Putamen (tissue), 1 donor: ENCODE data around the gene U2AF1L4.

ENCODE experiments used
- DNase-seq: peaks from one replicate; pipeline ENCODE4 v3.0.0-alpha.2; 2016; ENCODE audit warnings: low spot score

The U2AF1L4 gene, protein sequence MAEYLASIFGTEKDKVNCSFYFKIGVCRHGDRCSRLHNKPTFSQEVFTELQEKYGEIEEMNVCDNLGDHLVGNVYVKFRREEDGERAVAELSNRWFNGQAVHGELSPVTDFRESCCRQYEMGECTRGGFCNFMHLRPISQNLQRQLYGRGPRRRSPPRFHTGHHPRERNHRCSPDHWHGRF

DNA sequence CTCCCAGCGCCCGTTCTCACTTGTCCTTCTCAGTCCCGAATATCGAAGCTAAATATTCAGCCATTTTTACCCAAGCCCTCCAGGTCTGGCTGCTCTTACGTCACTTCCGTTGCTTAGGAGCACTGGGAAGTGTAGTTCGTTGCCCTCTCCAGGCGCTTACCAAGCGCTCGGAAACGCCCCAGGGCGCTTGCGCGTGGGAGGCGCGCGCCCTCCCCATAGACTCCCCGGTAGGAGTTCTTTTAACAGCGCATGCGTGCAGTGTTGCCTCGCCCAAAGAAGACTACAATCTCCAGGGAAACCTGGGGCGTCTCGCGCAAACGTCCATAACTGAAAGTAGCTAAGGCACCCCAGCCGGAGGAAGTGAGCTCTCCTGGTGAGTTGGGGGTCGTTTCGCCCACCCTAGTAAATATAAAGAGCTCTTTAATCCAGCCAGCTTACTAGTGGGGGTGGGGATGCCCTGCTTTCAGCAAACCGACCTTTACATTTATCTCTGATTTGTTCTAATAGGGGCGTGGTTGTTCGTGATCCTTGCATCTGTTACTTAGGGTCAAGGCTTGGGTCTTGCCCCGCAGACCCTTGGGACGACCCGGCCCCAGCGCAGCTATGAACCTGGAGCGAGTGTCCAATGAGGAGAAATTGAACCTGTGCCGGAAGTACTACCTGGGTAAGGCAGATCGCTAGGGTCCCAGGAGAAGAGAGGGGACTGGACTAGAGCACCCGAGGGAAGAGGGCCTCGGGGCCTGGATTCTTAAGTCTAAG, at the start of gene U2AF1L4, which contains the start of gene PSENEN:
Gene U2AF1L4, minus strand, starts transcription at position 91 of the 759 bp plus-strand sequence. Its CDS starts 27 bp downstream, at position 64.
Gene PSENEN, plus strand, starts transcription at position 324 of the 759 bp plus-strand sequence. Its CDS starts 280 bp downstream, at position 604.
- DNase-seq: peak; percentile 100

DNA sequence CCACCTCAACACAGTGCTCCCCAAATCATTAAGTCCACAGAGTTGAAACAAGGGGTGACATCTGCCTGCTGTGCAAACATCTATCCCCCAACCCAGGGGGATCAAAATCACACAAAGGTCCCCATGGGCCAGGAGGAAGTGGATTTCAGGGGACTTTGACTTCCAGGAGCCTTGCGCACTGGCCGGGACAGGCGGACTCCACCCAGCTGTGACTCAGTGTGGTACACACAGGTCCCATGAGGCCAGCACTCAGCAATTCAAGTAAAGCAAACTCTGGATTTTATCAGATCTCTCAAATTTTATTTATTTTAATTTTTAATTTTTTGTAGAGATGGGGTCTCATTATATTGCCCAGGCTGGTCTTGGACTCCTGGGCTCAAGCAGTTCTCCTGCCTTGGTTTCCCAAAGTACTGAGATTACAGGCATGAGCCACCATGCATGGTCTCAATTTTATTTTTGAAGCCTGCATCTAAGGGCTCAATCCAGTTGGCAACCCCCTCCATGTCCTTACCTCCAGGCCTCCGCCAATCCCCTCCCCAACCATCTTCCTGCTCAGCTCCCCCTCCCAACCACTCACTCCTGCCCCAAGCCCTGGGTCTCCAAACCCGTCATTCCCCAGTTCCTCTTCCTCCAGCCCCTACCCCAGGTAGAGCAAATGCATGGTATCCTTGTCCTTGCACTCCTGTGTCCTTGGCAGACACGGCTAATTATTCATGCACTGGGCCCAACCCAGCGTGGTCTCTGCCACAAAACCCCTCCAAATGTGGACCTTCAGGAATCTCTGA, 48.4 kb upstream of the U2AF1L4 start:
- no peak for DNase-seq

DNA sequence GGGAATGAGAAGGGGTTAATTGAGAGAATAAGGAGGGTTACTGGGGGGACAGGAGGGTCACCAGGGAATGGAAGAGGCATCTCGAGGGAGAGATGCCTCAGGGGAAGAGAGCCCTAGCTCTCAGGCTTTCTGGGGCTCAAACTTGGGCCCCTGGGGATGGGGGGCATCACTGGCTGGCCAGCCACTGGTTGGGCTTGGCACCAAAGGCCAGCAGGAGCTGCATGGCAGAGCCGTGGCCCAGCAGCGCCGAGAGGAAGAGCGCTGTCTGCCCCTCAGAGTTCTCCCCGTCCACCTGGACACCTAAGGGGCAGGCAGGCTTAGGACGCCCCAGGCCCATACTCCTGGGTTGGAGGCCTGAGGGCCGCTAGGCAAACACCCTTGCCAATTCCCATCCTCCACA, 47.7 kb upstream of the U2AF1L4 start:
- no peak for DNase-seq

DNA sequence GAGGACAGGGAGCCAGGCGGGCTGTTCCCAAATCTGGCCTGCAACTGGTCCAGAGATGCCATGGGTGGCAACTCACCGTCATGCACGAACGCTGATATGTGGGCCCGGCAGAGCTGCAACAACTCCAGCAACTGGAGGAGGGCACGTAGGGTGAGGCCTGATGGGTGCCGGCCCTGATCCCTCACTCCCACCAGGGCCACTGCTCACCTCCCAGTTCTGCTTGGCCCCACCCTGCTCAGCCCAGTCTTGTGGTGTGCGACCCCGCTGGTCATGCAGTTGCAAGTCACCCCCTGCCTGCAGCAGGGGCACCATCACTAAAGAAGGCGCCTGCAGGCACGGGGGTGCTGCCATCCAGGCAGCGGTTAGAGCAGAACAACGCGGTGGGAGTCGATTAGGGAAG, 47.1 kb upstream of the U2AF1L4 start:
- no peak for DNase-seq

DNA sequence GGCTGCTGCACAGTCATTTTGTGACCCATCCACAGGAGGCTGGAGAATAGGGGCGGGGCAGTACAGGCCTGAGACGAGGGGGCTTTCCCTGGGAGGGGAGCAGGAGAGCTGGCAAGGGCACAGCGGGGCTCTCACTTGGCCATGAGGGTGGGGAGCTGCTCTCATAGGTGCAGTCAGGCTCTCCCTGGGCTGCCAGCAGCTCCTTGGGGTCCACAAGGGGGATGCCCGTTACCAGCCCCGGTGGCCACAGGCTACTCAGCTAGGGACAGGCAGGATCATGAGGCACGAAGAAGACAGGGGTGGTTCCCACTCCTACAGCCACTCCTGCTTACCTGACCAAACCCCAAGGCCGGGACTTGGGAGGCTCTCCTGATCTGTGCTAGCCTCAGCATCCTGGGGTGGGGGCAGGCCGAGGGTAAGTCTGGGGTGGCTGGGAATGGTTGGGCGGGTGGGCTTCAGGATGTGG, 46.6 kb upstream of the U2AF1L4 start:
- DNase-seq: no peak

DNA sequence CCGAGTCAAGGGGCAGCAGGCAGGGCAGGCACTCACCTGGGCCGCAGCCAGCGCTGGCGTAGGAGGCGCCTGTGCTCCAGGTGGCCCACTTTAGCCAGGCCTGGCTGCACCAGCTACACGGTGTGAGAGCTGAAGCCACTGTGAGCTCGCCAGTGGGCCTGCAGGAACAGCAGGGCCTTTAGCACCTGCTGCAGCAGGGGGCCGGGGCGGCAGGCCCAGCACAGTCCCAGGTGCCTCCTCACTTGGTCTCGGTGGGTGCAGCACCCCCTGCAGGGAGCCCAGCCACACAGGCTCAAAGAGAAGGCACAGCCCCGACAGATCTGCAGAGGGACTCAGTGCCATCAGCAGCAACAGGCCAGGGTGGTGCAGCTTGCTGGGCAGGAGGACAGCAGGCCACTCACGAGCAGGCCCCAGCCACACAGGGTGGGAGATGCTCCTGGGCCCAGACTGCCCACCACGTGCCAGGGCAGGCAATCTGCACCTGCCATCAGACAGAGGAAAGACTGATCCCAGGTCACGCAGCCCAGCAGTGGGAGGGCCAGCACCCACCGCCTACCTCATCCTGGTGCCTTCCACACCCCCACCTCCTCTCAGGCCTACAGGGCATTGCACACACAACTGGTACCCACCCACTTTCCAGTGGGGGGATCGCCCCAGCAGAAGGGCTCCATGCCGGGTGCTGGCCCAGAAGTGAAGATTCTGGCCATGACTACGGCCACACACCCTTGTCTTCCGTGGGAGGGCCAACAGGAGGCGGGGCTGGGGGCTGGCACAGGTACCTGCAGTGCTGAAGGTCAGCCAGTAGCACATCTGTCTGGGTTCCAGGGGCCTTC, 46.0 kb upstream of the U2AF1L4 start:
- DNase-seq: no peak

DNA sequence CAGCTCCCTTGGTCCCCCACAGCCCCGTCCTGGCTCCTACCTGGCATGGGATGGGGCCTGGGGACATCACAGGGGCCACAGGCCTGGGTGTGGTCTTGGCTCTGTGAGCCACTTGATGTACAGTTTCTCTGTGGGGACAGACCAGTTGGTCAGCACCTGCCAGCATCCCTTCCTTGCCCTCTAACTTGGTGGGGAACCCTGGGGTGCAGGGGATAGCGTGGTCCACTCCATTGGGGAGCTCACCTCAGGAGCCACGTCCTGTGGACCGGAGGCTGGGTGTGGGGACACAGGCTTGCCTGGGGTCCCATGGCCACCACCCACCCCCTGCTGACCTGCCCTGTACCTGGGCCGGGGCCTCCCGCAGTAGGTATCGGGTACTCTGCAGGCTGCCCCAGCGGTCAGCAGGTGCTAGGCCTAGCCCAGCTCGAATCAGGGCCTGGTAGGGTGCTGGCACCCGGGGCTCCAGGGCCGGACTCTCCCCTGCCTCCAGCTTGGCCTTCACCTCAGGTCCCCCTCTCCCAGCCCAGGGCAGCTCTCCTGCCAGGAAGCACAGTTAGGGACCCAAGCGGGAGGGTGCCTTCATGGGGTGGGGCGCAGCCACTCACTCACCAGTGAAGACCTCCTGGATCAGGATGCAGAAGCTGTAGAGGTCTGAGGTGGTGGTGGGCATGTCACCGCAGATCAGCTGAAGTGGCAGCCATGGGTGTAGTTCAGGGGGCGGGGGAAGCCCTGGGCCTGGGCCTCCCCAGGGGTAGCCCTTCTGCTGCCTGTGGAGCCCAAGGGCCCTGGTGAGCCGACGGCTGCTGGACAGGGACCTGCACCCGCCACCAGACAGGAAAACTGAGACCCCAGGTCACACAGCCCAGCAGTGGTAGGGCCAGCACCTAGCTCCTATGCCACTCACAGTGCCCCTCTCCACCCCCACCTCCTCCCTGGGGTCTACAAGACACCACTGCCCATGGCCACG, 45.0 kb upstream of the U2AF1L4 start:
- DNase-seq: no peak

DNA sequence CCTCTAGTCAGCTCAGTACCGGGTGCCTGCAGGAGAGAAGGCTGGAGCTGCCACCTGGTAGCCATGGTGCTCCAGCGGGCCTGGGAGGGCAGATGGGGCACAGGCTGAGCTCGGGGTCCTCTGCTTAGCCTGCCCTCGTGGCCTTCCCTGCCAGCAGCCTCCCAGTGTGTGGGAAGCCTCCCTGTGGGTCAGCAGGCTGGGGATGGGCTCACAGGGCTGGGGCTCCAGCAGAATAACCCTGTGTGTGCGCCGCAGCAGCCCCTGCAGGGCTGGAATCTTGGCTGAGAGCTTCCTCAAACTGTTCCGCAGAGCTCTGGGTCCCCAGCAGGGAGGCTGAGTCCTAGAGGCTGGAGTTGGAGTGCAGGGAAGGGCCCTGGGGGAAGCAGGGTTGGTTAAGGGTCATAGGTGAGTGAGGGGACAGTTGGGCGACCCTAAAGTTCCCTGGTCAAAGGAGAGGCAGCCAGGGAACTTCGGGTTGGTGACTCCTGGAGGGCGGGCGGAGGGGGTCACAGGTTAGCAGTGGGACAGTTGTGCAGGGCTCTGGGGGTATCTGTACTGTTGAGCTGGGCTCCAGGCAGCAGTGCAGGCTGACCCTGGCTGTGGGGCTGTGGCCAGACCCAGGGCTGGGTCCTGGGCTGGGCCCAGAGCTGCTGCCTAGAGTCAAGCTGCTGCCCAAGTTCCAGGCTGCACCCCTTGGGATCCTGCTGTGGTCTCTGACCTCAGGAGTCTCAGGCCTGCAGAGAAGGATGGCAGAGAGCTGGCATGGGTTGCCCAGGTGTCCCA, 44.2 kb upstream of the U2AF1L4 start:
- DNase-seq: no peak

DNA sequence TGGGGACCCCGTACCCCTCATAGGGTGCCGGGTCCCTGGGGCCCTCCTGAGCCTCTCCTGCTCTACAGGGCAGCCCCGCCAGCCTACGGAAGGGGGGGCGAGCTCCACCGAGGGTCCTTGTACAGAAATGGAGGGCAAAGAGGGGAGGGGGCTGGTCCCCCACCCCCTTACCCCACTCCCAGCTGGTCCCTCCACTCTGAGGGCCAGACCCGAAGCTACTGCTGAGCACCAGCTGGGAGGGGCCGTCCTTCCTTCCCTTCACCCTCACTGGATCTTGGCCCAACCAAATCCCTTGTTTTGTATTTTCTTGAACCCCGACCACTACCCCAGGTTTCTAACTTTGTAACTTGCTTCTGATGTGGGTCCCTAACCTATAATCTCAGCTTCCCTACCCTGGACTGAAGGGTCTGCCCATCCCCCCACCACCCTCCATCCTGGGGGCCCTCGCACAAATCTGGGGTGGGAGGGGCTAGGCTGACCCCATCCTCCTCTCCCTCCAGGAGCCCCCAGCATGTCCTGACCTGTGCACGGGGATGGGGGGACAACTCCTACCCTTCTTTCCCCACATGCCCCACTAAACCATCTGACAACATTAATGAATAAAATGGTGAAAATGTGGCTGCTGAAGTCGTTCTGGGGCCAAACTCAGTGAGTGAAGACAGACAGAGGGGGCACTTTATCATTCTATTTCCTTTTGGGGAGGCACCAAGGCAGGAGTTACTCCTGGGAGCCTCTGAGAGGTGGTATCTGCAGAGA, 43.2 kb upstream of the U2AF1L4 start:
- DNase-seq: no peak

DNA sequence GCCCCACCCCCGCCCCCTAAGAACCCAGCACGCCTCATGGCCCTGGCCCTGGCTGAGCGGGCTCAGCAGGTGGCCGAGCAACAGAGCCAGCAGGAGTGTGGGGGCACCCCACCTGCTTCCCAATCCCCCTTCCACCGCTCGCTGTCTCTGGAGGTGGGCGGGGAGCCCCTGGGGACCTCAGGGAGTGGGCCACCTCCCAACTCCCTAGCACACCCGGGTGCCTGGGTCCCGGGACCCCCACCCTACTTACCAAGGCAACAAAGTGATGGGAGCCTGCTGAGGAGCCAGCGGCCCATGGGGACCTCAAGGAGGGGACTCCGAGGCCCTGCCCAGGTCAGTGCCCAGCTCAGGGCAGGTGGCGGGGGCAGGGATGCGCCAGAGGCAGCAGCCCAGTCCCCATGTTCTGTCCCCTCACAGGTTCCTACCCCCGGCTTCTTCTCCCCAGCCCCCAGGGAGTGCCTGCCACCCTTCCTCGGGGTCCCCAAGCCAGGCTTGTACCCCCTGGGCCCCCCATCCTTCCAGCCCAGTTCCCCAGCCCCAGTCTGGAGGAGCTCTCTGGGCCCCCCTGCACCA, 42.1 kb upstream of the U2AF1L4 start:
- DNase-seq: no peak

DNA sequence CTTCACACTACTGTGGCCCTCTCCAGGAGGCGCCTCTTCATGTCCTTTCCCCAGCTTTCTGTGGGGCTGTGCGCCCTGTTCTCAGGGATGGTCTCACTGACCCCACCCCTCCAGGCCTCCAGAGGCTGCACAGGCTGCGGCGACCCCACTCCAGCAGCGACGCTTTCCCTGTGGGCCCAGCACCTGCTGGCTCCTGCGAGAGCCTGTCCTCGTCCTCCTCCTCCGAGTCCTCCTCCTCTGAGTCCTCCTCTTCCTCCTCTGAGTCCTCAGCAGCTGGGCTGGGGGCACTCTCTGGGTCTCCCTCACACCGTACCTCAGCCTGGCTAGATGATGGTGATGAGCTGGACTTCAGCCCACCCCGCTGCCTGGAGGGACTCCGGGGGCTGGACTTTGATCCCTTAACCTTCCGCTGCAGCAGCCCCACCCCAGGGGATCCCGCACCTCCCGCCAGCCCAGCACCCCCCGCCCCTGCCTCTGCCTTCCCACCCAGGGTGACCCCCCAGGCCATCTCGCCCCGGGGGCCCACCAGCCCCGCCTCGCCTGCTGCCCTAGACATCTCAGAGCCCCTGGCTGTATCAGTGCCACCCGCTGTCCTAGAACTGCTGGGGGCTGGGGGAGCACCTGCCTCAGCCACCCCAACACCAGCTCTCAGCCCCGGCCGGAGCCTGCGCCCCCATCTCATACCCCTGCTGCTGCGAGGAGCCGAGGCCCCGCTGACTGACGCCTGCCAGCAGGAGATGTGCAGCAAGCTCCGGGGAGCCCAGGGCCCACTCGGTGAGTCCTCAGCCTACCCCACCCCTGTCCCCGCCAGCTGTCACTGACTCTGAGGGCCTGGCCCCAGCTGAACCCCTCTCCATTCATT, 41.3 kb upstream of the U2AF1L4 start:
- DNase-seq: no peak

DNA sequence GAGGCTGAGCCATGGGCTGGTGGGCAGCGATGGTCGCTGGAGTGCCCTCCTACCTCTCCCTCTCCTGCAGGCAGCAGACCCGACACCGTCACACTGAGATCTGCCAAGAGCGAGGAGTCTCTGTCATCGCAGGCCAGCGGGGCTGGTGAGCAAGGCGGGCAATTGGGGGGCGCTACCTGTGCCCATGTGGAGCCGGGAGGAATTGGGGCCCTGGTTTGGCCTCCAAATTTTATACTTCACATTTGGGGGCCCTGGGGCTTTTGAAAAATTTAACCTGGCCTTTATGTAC, 40.1 kb upstream of the U2AF1L4 start:
- DNase-seq: no peak

DNA sequence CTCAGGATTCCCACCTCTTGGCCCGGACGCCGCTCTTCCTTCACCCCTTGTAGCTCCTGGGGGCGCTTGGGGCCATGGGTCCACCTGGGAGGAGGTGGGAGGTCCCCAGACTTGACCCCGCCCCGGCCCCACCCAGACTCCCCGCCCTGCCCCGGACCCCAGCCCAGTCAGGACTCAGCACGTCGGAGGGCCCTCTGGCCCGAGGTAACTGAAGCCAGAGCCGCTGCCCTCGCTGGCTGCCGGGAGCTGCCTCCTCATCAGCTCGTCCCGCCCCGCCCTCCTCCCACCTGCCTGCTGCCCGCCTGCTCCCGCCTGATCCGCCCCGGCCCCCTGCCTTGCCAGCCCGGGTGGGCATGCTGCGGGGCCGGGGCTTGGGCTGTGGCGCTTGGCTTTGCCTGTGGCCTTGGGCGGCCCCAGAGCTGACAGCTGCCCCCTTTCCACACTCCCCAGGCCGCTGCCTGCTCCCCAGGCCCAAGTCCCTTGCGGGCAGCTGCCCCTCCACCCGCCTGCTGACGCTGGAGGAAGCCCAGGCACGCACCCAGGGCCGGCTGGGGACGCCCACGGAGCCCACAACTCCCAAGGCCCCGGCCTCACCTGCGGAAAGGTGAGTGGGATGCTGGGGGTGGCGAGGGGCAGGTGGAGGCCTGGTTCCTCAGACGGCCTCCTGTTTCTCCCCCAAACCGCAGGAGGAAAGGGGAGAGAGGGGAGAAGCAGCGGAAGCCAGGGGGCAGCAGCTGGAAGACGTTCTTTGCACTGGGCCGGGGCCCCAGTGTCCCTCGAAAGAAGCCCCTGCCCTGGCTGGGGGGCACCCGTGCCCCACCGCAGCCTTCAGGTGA, 39.5 kb upstream of the U2AF1L4 start:
- no peak for DNase-seq

DNA sequence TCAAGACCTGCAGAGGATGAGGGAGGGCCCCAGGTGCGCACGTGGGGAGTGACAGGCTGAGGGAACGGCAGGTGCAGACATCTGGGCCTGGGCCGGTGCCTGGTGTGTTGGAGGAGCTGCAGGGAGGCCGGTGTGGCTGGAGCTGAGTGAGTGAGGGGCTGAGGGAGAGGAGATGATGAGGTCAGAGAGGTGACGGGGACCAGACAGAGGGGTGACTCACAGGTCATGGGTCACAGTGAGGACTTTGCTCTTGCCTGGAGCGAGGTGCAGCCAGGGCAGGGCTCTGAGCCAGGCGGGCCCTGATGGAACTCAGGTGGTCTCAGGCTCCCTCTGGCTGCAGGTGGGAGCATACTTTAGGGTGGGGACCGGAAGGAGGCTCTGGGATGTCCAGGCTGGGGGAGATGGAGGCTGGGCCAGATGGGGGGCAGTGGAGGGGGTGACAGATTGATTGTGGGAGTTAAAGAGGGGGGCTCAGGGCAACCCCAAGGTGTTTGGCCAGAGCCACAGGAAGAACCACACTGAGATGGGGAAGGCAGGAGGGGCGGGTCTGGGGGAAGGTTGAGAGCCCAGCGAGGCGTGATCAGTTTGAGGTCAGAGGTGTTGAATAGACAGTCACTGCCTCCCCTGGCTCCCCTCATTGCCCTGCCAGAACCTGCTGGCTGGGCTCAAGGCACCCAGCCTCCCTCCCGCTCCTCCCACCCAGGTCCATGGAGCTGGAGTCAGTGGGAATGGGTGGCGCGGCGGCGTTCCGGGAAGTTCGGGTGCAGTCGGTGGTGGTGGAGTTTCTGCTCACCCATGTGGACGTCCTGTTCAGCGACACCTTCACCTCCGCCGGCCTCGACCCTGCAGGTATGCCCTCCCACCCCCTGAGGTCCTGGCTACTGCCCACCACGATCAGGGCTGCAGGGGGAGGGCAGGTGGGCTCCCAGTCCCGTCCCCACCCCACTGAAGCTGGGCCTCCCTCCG, 38.5 kb upstream of the U2AF1L4 start:
- DNase-seq: no peak

DNA sequence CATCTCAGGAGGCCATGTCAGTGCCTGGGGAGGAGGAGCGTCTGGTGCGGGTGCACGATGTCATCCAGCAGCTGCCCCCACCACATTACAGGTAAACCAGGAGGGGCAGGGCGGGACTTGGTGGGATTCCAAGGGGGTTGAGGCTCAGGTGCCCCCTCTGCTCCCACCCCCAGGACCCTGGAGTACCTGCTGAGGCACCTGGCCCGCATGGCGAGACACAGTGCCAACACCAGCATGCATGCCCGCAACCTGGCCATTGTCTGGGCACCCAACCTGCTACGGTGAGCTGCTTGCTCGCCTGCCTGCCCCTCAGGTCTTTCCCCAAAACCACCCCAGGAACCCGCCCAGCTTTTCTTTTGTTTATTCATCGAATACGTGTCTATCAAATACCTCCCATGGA, 37.4 kb upstream of the U2AF1L4 start:
- no peak for DNase-seq

DNA sequence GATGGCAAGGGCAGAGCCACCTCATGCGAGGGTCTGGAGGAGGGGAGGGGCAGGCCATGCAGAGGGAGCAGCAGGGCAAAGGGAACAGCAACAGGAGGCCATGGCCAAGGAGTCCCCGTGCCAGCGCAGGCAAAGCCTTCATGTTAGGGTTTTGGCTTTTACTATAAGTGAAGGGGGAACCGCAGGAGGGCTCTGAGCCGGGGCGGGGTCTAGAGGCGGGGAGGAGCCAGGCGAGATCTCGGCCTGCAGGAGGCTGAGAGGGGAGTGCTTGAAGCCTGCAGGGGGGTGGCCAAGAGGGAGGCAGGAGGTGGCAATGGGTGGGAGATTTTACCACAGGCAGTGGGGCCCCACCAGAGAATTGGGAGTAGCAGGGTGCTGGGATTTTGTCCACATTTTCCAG, 36.4 kb upstream of the U2AF1L4 start:
- DNase-seq: no peak
